Measurements from ENCODE around the gene PEMT. TPM values are rescaled to one million over a fixed set of nuclear protein-coding genes. Genes with fewer than 3 reads are reported as not detected.

Gene PEMT
- total and polyA plus RNA-seq, 2 experiments from 2014 or later = 54.8 to 55.2 TPM

GRCh38 chr17:17606416-17607000, 15.0 kb upstream of the PEMT start:
- DNase-seq (ENCODE audit: low spot score) (no peak), ATAC-seq (no peak)
- Histone ChIP-seq H3F3A (replicated peaks; ENCODE audit: low read depth) (0 out of 2 replicates have a peak, but pooled peaks cover 8% of the 10 kb centered on the region), H3K27ac (ENCODE audit: low read depth) (no peak overlapping the region), H3K4me3 (no peak overlapping the region), H3K36me3 (ENCODE audit: insufficient read depth) (no peaks in the 10 kb centered on the region), H3K4me1 (ENCODE audit: insufficient read depth) (peaks cover 12% of the 10 kb centered on the region), H2AFZ (no peak overlapping the region), H3K4me2 (no peak overlapping the region), H3K9me2 (ENCODE audit: insufficient read depth) (peaks cover 3% of the 10 kb centered on the region; the same call in 1 of the 2 replicates), H4K20me1 (replicated peaks; ENCODE audit: insufficient read depth) (no peaks in the 10 kb centered on the region), H3K79me2 (replicated peaks; ENCODE audit: insufficient read depth) (no peaks in the 10 kb centered on the region), H3K27me3 (ENCODE audit: insufficient read depth) (no peaks in the 10 kb centered on the region)
- H3K4me3 Mint-ChIP-seq = no peak overlapping the region
- peaks cover 6% of the 10 kb centered on the region for H3K27me3 Mint-ChIP-seq (ENCODE audit: insufficient read depth, low read depth, poor library complexity)
- H3K4me1 Mint-ChIP-seq = peaks cover 17% of the 10 kb centered on the region; the same call in 2 of the 3 replicates
- TF ChIP-seq EZH2 (IDR thresholded peaks at IDR 0.05; ENCODE audit: low read depth, unreplicated experiment) (no peak), JUNB (IDR thresholded peaks at IDR 0.05; ENCODE audit: unreplicated experiment) (no peak), STAT1 (IDR thresholded peaks at IDR 0.05; ENCODE audit: unreplicated experiment) (no peak)
- peaks cover 10% of the 10 kb centered on the region for H3K9me3 Mint-ChIP-seq
- H3K36me3 Mint-ChIP-seq (ENCODE audit: low read depth) = peaks cover 9% of the 10 kb centered on the region; the same call in 1 of the 3 replicates
- H3K27ac Mint-ChIP-seq = no peak overlapping the region

- Mint-ChIP-seq H3K27ac (no peak overlapping the region), H3K36me3 (ENCODE audit: low read depth) (peaks cover 9% of the 10 kb centered on the region; the same call in 1 of the 3 replicates), H3K4me1 (peaks cover 14% of the 10 kb centered on the region; the same call in 2 of the 3 replicates), H3K9me3 (peaks cover 10% of the 10 kb centered on the region), H3K4me3 (no peak overlapping the region), H3K27me3 (ENCODE audit: insufficient read depth, low read depth, poor library complexity) (peaks cover 6% of the 10 kb centered on the region)
- H3K4me1 ChIP-seq (ENCODE audit: insufficient read depth) = peaks cover 6% of the 10 kb centered on the region
- no peak overlapping the region for H3K4me3 ChIP-seq
- H4K20me1 ChIP-seq (replicated peaks; ENCODE audit: insufficient read depth) = no peaks in the 10 kb centered on the region
- H3K79me2 ChIP-seq (replicated peaks; ENCODE audit: insufficient read depth) = no peaks in the 10 kb centered on the region
- TF ChIP-seq ETS1 (IDR thresholded peaks at IDR 0.05) = no peak
- no peak for TF ChIP-seq CREB1 (CRISPR knock-in tag; IDR thresholded peaks at IDR 0.05; ENCODE audit: low read depth)
- no peak for TF ChIP-seq JUNB (IDR thresholded peaks at IDR 0.05; ENCODE audit: unreplicated experiment)
- TF ChIP-seq STAT1 (IDR thresholded peaks at IDR 0.05; ENCODE audit: unreplicated experiment) = no peak
- no peak for TF ChIP-seq ZNF331 (CRISPR knock-in tag; IDR thresholded peaks at IDR 0.05; ENCODE audit: low read depth)
- TF ChIP-seq ZNF114 (CRISPR knock-in tag; IDR thresholded peaks at IDR 0.05) = no peak
- no peak for TF ChIP-seq CTCF (conservative IDR thresholded peaks at IDR 0.05; ENCODE audit: low read depth in 2 of 2)
- TF ChIP-seq NANOG (IDR thresholded peaks at IDR 0.05; ENCODE audit: borderline replicate concordance) = no peak
- H3K9me2 ChIP-seq (ENCODE audit: insufficient read depth) = peaks cover 3% of the 10 kb centered on the region; the same call in 1 of the 2 replicates
- ATAC-seq (no peak), DNase-seq (ENCODE audit: low spot score) (no peak)
- no peaks in the 10 kb centered on the region for H3K36me3 ChIP-seq (ENCODE audit: insufficient read depth)
- 0 out of 2 replicates have a peak, but pooled peaks cover 7% of the 10 kb centered on the region for H3F3A ChIP-seq (replicated peaks; ENCODE audit: low read depth)
- no peak overlapping the region for H2AFZ ChIP-seq
- no peaks in the 10 kb centered on the region for H3K27me3 ChIP-seq (ENCODE audit: insufficient read depth)
- H3K4me2 ChIP-seq = no peak overlapping the region
- H3K27ac ChIP-seq (ENCODE audit: low read depth) = no peak overlapping the region
Observed at GRCh38 chr17:17605729-17606088, 14.2 kb upstream of the PEMT start.
